Activated gamma-delta T cell treated with anti-CD3 and anti-CD28 coated beads, Interleukin-2, amount 50 U/mL, for 16 hours (primary cell): ENCODE data around the gene ACP5.
"Not testable (repeated sequence)": the region's sequence is repeated elsewhere in the genome, so short reads cannot be mapped to it uniquely, and the experiment has no call there.

Experiments used
- DNase-seq: peaks from one replicate; pipeline ENCODE4 v3.0.0-alpha.2; 2020; ENCODE audit warnings: low read depth

ACP5 gene

GRCh38 chr19:11578258-11579142 lies 1.1 kb upstream of the ACP5 start:
- DNase-seq: no peak

DNA sequence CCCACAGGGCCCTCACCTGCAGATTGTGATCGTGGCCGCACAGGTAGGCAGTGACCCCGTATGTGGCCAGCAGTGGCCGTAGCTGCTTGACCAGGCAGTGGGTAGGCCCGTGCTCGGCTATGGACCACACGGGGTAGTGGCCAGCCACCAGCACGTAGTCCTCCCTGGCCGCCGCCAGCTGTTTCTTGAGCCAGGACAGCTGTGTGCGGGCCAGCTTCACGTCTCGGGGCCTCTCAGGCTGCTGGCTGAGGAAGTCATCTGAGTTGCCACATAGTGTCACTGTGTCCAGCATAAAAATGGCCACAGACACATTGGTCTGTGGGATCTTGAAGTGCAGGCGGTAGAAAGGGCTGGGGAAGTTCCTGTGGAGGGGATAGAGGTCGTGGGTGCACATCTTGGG lies 1.2 kb downstream of the ACP5 start:
- DNase-seq: no peak

DNA sequence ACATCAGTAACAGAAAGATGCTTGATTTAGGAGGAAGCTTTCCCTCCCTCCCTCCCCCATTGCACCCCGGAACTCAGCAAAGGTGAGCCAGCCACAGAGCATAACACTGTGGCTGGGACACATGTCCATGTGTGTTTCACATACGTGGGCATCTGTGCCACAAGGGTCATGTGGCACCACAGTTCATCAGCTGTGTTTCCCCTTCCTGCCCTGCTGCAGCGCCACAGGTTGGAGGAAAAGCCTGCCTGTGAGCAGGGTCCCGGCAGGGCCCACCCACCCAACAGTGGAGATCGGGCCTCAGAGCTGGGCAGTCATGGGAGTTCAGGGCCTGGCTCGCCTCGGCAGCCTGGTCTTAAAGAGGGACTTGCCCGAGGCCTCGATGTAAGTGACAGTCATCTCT lies 2.8 kb downstream of the ACP5 start:
- no peak for DNase-seq

- DNase-seq: not testable (repeated sequence)
Measured at GRCh38 chr19:11573763-11574162, 3.7 kb downstream of the ACP5 start.

GRCh38 chr19:11573354-11573753 lies 4.1 kb downstream of the ACP5 start:
- not testable (repeated sequence) for DNase-seq

DNA sequence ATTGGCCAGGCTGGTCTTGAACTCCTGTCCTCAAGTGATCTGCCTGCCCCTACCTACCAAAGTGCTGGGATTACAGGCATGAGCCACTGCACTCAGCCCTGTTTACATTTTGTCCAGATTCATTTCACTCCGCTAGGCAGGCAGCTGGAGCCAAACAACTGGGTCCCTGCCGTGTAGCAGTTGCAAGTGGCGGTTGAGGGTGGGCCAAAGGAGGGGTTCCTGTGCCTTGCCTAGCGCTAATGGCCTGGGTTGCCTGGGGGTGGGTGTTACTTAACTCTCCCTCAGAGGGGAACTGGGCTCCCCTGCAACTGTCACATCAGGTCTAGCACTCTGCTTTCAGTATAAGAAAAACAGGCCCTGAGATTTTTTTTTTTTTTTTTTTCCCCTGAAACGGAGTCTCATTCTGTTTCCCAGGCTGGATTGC lies 7.4 kb downstream of the ACP5 start:
- no peak for DNase-seq

DNA sequence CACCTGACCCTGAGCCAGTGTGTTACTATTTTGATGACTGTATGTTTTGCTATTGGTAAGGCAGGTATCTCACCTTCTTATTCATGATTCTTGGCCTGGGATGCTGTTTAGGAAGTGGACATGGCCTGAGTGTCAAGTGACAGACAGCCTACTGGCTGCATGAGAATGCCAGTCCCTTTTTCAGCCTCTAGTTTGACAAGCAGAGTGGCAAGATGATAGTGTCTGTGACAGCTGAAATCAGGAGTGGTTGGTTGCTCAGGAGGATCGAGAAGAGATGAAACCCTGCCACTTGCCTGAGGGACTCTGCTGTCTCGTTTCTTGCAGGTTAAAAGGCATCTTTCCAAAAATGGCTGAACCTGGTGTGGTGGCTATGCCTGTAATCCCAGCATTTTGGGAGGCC lies 11.3 kb downstream of the ACP5 start:
- DNase-seq: no peak

DNA sequence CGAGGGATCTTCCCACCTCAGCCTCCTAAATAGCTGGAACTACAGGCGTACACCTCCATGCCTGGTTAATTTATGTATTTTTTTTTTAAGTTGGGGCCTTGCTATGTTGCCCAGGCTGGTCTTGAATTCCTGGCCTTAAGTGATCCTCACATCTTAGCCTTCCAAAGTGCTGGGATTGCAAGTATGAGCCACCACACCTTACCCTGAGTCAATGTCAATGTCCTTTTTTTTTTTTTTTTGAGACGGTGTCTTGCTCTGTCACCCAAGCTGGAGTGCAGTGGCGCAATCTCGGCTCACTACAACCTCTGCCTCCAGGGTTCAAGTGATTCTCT lies 11.8 kb downstream of the ACP5 start:
- DNase-seq: not testable (repeated sequence)

DNA sequence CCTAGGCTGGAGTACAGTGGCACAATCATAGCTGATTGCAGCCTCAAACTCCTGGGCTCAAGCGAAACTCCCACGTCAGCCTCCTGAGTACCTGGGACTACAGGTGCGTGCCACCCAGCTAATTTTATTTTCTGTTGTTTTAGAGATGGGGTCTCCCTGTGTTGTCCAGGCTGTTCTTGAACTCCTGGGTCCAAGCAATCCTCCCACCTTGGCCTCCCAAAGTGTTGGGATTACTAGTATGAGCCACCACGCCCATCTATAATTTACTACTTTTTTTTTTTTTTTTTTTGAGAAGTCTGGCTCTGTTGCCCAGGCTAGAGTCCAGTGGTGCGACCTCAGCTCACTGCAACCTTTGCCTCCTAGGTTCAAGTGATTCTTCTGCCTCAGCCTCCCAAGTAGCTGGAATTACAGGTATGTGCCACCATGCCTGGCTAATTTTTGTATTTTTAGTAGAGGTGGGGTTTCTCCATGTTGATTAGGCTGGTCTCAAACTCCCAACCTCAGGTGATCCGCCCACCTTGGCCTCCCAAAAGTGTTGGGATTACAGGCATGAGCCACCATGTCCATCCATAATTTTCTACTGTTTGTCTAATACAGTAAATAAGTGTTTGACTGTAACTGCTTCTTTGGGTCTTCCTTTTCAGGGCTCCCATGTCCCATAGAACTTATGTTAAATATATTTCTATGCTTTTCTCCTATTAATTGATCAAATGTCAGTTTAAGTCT lies 13.2 kb downstream of the ACP5 start:
- DNase-seq: not testable (repeated sequence)

GRCh38 chr19:11563532-11563931 lies 13.9 kb downstream of the ACP5 start:
- DNase-seq: no peak

GRCh38 chr19:11560404-11561051 lies 16.9 kb downstream of the ACP5 start:
- peak; percentile 42 for DNase-seq

- peak; percentile 94 for DNase-seq
Measured at GRCh38 chr19:11558881-11559828, 18.3 kb downstream of the ACP5 start, which contains the start of gene ELOF1. TSS of gene ELOF1 (minus strand) at chr19:11559230. CDS start at chr19:11554347, 4,883 bp downstream.

- no peak for DNase-seq
Measured at GRCh38 chr19:11556634-11557420, 20.6 kb downstream of the ACP5 start.

DNA sequence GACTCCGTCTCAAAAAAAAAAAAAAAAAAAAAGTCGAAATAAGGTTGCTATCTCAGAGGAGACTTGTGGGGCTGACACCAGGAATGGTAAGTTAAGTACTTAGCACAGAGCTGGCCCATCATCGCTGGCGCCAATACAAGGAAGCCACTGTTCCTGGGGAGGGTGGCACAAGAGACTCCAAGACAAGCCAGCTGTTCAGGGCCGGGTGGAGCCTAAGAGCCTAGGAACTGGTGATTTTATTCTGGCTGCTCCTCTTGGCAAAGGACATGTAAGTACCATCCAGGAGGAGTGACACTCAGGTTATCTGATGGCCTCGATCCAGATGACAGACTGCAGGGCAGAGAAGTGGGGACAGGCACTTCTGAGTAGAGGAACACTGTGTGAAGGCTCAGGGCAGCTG lies 22.2 kb downstream of the ACP5 start:
- DNase-seq: no peak

DNA sequence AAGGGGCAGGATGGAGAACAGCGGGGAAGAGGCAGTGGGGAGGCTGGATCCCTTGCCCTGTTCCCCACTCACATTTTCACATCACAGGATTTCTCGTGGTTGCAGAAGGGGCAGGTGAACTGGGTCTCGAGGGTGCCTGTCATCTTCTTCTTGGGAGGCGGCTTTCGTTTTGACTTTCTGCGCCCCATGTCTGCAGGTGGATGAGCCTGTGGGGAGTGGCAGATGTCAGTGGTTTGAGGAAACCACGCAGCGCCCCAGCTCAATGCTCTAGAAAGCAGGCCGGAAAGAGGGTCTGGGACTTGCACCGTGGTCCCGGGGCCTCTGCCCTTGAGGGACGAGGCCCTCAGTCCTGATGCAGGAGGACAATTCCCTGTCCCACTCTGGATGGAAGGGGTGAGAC lies 23.3 kb downstream of the ACP5 start:
- DNase-seq: no peak

DNA sequence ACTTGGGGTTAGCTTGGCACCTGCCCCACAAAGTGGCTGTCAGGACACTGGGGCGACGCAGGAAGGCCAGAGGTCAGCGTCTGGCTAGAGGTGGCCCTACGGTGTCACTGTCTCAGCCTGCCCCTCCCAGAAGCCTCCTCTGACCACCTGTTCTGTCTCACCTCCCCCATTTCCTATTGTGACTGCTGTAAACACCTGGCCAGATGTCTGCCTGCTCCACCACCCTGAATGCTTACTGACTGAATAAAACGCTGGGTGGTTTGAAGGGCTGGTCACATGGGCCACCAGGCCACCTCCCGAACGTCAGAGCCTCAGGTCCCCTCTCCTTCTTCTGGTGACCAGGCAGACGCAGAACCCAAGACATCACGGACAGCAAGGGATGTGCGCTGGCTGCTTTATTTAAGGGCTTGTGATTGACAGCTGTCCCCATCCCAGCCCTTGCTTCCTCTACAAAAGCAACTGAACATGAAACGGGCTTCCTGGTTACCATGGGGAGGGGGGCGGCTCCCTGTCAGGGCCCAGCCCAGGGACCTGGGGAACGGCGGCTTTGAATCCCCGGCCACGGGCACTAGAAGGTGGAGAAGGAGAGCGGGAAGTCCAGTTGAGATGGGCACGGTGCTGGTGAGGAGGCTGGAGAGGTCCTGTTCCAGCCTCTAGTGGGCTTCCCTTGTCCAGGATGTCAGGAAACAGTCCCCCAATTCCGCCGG lies 24.6 kb downstream of the ACP5 start:
- no peak for DNase-seq

- DNase-seq: no peak
Measured at GRCh38 chr19:11551603-11552235, 25.7 kb downstream of the ACP5 start.

DNA sequence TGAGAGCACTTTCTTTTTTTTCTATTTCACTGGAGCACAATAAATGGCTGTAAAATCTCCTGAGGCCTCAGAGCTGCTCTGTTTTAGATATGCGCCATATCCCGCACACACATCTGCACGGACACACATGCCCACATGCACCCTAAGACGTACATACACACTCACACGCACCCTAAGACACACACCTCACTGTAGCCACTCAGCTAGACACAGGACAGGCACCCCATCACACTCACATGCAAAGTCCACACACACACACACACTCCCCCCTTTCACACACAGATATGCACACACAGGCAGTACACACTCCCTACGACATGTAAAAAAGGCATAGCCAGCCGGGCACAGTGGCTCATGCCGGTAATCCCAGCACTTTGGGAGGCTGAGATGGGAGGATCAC lies 27.2 kb downstream of the ACP5 start:
- DNase-seq: no peak

DNA sequence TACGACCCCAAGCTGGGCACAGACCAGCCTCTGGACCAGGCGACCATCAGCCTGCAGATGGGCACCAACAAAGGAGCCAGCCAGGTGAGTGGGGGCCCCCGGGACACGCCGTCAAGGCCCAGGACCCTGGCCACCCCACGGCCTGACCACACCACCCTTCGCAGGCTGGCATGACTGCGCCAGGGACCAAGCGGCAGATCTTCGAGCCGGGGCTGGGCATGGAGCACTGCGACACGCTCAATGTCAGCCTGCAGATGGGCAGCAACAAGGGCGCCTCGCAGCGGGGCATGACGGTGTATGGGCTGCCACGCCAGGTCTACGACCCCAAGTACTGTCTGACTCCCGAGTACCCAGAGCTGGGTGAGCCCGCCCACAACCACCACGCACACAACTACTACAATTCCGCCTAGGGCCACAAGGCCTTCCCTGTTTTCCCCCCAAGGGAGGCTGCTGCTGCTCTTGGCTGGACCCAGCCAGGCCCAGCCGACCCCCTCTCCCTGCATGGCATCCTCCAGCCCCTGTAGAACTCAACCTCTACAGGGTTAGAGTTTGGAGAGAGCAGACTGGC lies 28.0 kb downstream of the ACP5 start:
- no peak for DNase-seq
